NCI-H1417 treated with DMSO at 0.1 percent for 48 hours (cell line): ENCODE results near the gene ZFYVE9.
"Not testable (repeated sequence)": the region's sequence is repeated elsewhere in the genome, so short reads cannot be mapped to it uniquely, and the experiment has no call there.

Experiments used
- DNase-seq: peaks from one replicate; lab custom pipeline; 2025; lab: John Stamatoyannopoulos, UW

ZFYVE9 gene

GRCh38 chr1:52141513-52142219 is at the start of gene ZFYVE9:
Gene ZFYVE9 (plus strand): TSS chr1:52142089. CDS start chr1:52233207, 91,118 bp downstream.
- DNase-seq, result no peak

- DNase-seq, result not testable (repeated sequence)
Measured at GRCh38 chr1:52094300-52094699, 47.6 kb upstream of the ZFYVE9 start.

- no peak for DNase-seq
Measured at GRCh38 chr1:52096216-52096615, 45.7 kb upstream of the ZFYVE9 start.

GRCh38 chr1:52098139-52098871 is 43.6 kb upstream of the ZFYVE9 start:
- no peak for DNase-seq

- no peak for DNase-seq
Measured at GRCh38 chr1:52102336-52103013, 39.4 kb upstream of the ZFYVE9 start.

- DNase-seq, result no peak
Measured at GRCh38 chr1:52111492-52111891, 30.4 kb upstream of the ZFYVE9 start.

GRCh38 chr1:52112489-52112888 is 29.4 kb upstream of the ZFYVE9 start:
- DNase-seq, result no peak

GRCh38 chr1:52119301-52120079 is 22.4 kb upstream of the ZFYVE9 start:
- no peak for DNase-seq

- no peak for DNase-seq
Measured at GRCh38 chr1:52122384-52122783, 19.5 kb upstream of the ZFYVE9 start.

GRCh38 chr1:52123622-52124021 is 18.3 kb upstream of the ZFYVE9 start:
- DNase-seq, result no peak

GRCh38 chr1:52125736-52126359 is 16.0 kb upstream of the ZFYVE9 start:
- DNase-seq, result no peak

GRCh38 chr1:52127181-52128180 is 14.4 kb upstream of the ZFYVE9 start:
- DNase-seq, result peak; percentile 27

GRCh38 chr1:52139817-52140540 is 1.9 kb upstream of the ZFYVE9 start:
- DNase-seq, result no peak

GRCh38 chr1:52140633-52141512 is 1.0 kb upstream of the ZFYVE9 start:
- DNase-seq, result no peak

- no peak for DNase-seq
Measured at GRCh38 chr1:52142220-52143183, 613 bp downstream of the ZFYVE9 start.

GRCh38 chr1:52145137-52145536 is 3.2 kb downstream of the ZFYVE9 start:
- DNase-seq, result no peak

GRCh38 chr1:52150445-52150844 is 8.6 kb downstream of the ZFYVE9 start:
- not testable (repeated sequence) for DNase-seq
